Measurements from ENCODE around the gene CDH12.

- TF ChIP-seq, protein P1, sequence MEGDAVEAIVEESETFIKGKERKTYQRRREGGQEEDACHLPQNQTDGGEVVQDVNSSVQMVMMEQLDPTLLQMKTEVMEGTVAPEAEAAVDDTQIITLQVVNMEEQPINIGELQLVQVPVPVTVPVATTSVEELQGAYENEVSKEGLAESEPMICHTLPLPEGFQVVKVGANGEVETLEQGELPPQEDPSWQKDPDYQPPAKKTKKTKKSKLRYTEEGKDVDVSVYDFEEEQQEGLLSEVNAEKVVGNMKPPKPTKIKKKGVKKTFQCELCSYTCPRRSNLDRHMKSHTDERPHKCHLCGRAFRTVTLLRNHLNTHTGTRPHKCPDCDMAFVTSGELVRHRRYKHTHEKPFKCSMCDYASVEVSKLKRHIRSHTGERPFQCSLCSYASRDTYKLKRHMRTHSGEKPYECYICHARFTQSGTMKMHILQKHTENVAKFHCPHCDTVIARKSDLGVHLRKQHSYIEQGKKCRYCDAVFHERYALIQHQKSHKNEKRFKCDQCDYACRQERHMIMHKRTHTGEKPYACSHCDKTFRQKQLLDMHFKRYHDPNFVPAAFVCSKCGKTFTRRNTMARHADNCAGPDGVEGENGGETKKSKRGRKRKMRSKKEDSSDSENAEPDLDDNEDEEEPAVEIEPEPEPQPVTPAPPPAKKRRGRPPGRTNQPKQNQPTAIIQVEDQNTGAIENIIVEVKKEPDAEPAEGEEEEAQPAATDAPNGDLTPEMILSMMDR (IDR thresholded peaks at IDR 0.05), result no peak
- TF ChIP-seq POLR2AphosphoS5 (IDR thresholded peaks at IDR 0.05), result no peak
- TF ChIP-seq POLR2A (IDR thresholded peaks at IDR 0.05), result no peak
- no peak for TF ChIP-seq EP300 (IDR thresholded peaks at IDR 0.05)
Observed at GRCh38 chr5:22250528-22250927, 602.6 kb downstream of the CDH12 start.

All from suprapubic skin (tissue), 4 donors.